Suprapubic skin (tissue), 4 donors: ENCODE measurements around the gene THTPA.

Source experiments
- CTCF ChIP-seq, 2 donors: fragments of 200-600 bp in 1 of 2; fragments of 450-650 bp in 1 of 2; sonication (generic) in 1 of 2; IDR thresholded peaks; one replicate each; pipeline ENCODE4 v1.5.1; 2016 to 2019; ENCODE audit warnings: antibody characterized with exemption in 2 of 2, mild to moderate bottlenecking in 1 of 2, moderate library complexity in 1 of 2
- EP300 ChIP-seq: sonication (generic); formaldehyde crosslinking; IDR thresholded peaks from one replicate; pipeline ENCODE4 v1.6.1; 2017; ENCODE audit warnings: antibody characterized with exemption
- POLR2A ChIP-seq, 2 donors: fragments of 450-650 bp; IDR thresholded peaks; one replicate each; pipeline ENCODE4 v1.6.1; 2017; ENCODE audit warnings: antibody characterized with exemption in 2 of 2, mild to moderate bottlenecking in 2 of 2, moderate library complexity in 2 of 2
- POLR2AphosphoS5 ChIP-seq, 3 donors: sonication (generic); formaldehyde crosslinking; IDR thresholded peaks; one replicate each; pipeline ENCODE4 v1.6.1; 2017; ENCODE audit warnings: antibody characterized with exemption in 3 of 3

GRCh38 chr14:23528555-23528954 is 27.5 kb upstream of the THTPA start:
- TF ChIP-seq POLR2A (IDR thresholded peaks at IDR 0.05) (no peak), CTCF (IDR thresholded peaks at IDR 0.05) (no peak), EP300 (no peak), POLR2AphosphoS5 (IDR thresholded peaks at IDR 0.05) (no peak)
